Stimulated activated CD8-positive, alpha-beta memory T cell treated with anti-CD3 and anti-CD28 coated beads, Interleukin-15, amount 100 ng/mL, for 4 hours (primary cell): ENCODE results near the gene ARSH.
"Not testable (repeated sequence)": the region's sequence is repeated elsewhere in the genome, so short reads cannot be mapped to it uniquely, and the experiment has no call there.

ENCODE experiments used
- DNase-seq, 2 donors: peaks; one replicate each; pipeline ENCODE4 v3.0.0-alpha.2; 2020; ENCODE audit warnings: low read depth in 2 of 2

The ARSH gene

DNA sequence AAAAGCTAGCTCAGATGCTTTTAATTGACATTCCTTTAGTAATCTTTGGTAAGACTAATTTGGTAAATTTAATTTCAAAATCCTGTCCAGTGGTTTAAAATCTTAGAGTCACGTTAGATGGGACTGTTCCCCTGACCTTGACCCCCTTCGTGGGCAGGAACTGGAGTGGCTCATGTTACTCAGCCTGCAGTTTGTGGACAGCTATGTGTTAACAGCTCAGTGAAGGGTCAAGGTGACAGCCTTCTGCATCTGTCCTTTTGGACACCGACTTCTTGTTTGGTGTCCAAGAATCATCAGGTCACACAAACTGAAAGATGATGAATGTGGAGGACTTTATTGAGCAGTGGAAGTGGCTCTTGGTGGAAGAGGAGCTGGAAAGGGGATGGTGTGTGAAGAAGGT, 37.9 kb downstream of the ARSH start:
- DNase-seq, result no peak

DNA sequence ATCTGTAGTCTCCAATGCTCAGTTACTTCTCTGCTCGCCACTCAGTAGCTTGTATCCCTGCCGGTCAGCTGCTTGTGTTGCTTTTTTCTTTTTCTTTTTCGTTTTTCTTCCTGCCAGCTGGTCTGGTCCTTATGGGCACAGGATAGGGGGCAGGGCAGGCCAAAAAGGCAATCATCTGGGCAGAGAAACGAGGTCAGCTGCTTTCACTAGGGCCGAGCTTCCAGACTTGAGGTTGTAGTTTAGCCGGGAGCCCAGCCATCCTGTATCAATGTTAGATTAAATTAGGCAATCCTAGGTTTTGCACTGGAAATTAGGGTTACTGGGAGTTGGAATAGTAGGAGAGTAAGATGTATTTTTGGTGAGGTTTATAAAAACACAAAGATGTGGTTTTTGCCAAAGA, 38.3 kb downstream of the ARSH start:
- no peak for DNase-seq

DNA sequence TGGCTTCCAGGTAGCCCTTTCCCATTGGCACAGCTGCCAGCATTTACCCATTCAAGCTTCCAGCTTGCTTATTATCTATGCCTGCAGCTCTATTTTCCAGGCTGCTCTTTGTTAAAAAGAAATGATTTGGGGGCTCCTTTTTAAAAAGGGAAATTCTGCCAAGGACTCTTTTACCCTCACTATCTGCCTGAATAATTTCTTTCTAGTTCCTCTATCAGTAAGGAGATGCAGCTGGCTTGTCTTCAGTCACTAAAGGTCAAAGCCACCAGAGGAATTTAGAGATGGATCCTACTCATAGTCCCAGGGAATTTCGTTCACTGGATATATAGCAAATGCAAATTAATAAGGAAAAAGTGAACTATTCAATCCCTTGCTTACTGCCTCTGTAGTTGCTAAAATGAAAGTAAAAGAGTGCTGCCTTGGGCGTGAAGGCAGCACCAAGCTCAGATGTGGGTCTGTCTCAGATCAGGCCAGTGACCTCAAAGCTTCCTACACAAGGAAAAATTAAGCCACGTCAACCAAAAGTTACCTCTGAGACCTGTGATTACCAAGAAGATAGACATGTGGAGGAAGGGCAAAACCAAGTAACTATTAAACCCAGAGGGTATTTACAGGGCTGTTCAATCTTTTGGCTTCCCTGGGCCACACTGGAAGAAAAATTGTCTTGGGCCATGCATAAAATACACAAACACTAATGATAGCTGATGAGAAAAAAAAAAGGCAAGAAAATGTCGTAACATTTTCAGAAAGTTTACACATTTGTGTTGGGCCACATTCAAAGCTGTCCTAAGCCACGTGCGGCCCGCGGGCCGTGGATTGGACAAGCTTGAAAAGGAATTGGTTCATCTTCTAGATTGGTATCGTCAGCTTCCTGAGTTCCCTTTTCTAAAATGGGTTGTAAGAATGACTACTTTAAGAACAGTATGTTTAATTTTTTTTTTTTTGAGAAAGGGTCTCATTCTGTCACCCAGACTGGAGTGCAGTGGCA, 40.2 kb downstream of the ARSH start:
- no peak for DNase-seq

DNA sequence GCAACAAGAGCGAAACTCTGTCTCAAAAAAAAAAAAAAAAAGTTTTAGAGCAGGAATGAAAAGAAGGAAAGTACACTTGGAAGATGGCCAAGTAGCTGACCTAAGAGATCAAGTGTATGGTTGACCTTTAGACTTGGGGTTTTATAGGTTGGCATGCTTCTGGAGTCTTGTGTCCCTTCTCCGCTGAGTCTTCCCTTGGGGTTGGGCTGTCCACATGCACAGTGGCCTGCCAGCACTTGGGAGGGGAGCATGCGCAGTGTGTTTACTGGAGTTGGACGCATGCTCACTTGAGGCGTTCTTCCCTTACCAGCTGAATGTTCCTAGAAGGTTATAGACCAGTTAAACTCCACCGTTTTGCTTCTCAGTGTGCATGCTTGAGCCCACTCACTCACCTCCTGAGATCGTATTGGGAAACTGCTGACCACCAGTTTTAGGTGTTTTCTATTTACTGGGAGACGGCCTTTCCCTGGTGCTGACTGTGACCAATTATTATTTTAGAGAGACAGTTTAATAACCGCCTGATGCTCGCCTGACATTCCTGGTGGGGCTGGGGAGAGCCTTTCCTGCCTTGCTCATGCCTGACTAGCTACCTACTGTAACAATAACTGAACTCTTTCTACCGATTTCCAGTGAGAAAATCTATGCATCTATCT, 44.3 kb downstream of the ARSH start:
- DNase-seq, result not testable (repeated sequence)

DNA sequence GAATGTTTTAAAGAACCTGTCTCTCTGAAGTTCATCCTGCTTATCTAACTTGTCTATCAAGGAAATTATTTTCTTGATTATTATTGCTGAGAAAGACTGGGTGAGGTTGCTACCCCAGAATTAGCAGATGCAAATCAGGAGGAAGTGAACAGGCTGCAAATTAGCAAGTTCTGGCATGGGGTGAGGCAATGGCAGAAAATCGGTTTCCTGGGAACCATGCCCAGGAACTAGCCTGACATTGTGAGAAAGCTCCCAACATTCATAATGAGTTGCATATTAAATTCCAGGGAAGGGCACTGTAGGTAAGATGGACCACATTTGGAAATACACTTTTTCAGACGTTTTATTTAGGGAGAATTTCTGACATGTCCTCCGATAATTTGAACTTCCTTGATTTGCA, 46.5 kb downstream of the ARSH start:
- no peak for DNase-seq

DNA sequence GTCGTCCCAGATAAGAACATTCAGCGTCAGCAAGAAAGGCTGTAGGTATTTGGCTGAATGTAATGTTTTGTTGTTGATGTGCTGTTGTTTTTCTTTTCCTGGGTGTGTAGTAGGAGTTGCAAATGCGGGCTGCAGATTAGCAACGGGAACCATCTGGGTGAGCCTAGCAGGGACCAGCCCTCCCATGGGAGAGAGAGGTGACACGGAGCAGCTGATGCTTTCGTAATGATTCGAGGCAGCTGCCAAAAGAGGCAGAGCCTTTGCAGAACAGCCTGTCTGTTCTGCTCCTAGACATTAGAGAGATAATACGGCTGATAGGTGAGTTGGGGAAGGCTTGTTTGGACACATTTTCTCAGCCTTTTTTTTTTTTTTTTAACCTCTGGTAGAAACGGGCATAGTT, 60.2 kb downstream of the ARSH start:
- no peak for DNase-seq

DNA sequence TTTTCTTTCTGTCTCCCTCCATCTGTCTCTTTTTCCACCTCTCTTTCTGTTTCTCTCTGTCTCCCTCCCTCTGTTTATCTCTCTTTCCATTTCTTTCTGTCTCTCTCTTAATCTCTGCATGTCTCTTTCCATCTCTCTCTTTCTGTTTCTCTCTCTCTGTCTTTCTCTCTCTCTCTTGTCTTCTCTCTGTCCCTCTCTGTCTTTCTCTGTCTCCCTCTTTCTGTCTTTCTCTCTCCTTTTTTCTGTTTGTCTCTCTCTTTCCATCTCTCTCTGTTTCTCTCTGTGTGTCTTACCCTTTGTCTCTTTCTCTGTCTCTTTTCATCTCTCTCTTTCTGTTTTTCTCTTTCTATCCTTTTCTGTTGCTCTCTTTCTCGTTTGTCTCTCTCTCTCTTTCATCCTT, 69.6 kb downstream of the ARSH start:
- DNase-seq, result no peak

DNA sequence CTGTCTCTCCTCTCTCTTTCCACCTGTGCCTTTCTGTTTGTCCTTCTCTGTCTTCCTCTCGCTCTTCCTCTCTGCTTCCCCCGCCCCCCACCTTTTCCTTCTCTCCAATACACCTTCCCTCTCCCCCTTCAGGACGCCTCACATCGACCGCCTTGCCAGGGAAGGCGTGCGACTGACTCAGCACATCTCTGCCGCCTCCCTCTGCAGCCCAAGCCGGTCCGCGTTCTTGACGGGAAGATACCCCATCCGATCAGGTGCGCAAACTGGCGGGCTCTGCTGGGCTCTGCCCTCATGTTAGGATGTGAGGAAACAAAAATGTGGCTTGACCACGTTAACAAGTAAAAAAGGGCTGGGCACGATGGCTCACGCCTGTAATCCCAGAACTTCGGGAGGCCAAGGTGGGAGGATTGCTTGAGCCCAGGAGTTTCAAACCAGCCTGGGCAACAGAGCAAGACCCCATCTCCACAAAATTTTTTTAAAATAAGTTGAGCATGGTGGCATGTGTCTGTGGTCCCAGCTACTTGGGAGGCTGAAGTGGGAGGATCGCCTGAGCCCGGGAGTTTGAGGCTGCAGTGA, 70.2 kb downstream of the ARSH start:
- no peak for DNase-seq
